Endodermal cell (in vitro differentiated cells): Measurements from ENCODE around the gene ASCC3. TPM values are rescaled to one million over a fixed set of nuclear protein-coding genes. Genes with fewer than 3 reads are reported as not detected.

Experiments used
- DNase-seq: peaks from one replicate; pipeline ENCODE4 v3.0.0-alpha.2; 2017
- H3K27ac ChIP-seq: 2 replicates; pipeline ENCODE4 v1.5.1; 2013; ENCODE audit warnings: mild to moderate bottlenecking, low read depth, low read length, moderate library complexity
- H3K27me3 ChIP-seq: 2 replicates; pipeline ENCODE4 v1.6.1; 2013; ENCODE audit warnings: mild to moderate bottlenecking, low read length, moderate library complexity; ENCODE audit not compliant: insufficient read depth, control insufficient read depth, poor library complexity, severe bottlenecking
- H3K36me3 ChIP-seq: 2 replicates; pipeline ENCODE4 v1.7.0; 2013; ENCODE audit warnings: mild to moderate bottlenecking, low read length, moderate library complexity; ENCODE audit not compliant: control insufficient read depth, insufficient read depth
- H3K4me1 ChIP-seq: one replicate; pipeline ENCODE4 v1.7.0; 2013; ENCODE audit warnings: low read length; ENCODE audit not compliant: control insufficient read depth, insufficient read depth
- H3K4me3 ChIP-seq: 2 replicates; pipeline ENCODE4 v1.5.1; 2013; ENCODE audit warnings: mild to moderate bottlenecking, low read length, moderate library complexity
- H3K9ac ChIP-seq: 2 replicates; pipeline ENCODE4 v1.6.1; 2013; ENCODE audit warnings: mild to moderate bottlenecking, low read length, moderate library complexity; ENCODE audit not compliant: poor library complexity, severe bottlenecking; ENCODE audit errors: extremely low read depth
- H3K9me3 ChIP-seq: 2 replicates; pipeline ENCODE4 v1.6.1; 2013; ENCODE audit warnings: mild to moderate bottlenecking, low read length, moderate library complexity; ENCODE audit not compliant: control insufficient read depth
- H3K27ac Mint-ChIP-seq: 2 replicates; pipeline ENCODE4 v1.8.0; 2020; ENCODE audit warnings: mixed read lengths
- H3K27me3 Mint-ChIP-seq: 2 replicates; pipeline ENCODE4 v1.8.0; 2021; ENCODE audit warnings: mild to moderate bottlenecking, mixed read lengths; ENCODE audit not compliant: insufficient read depth
- H3K36me3 Mint-ChIP-seq: 2 replicates; pipeline ENCODE4 v1.8.0; 2020; ENCODE audit warnings: low read depth, mixed read lengths
- H3K4me1 Mint-ChIP-seq: 2 replicates; pipeline ENCODE4 v1.8.0; 2020; ENCODE audit warnings: mixed read lengths
- H3K4me3 Mint-ChIP-seq: 2 replicates; pipeline ENCODE4 v1.8.0; 2020; ENCODE audit warnings: mild to moderate bottlenecking, moderate library complexity, mixed read lengths
- H3K9me3 Mint-ChIP-seq: 2 replicates; pipeline ENCODE4 v1.8.0; 2020; ENCODE audit warnings: mild to moderate bottlenecking, mixed read lengths
- WGBS, 2 experiments: methylation state at CpG; one replicate each; pipeline versions ENCODE4 v1.1.5 to v1.1.7; 2013; ENCODE audit warnings: missing lambda C conversion rate in 2 of 2, mixed read lengths in 1 of 2; ENCODE audit not compliant: insufficient coverage in 1 of 2, insufficient read length in 1 of 2; 5-methylcytosine and 5-hydroxymethylcytosine counted together
- total RNA-seq, 2 donors: library from RNA; stranded (reverse); fragmentation: NEBNext Ultra II Directional in 1 of 2; extraction: Animal tissue kit (Norgen Biotek cat#: 25700) in 1 of 2; gene quantifications; 2 replicates in 1 of 2; 3 replicates in 1 of 2; pipeline ENCODE4 v1.2.1, GENCODE V29; 2021
- TF ChIP-seq, protein P1 (sequence below): fragments of 200-600 bp; sonication (generic); conservative IDR thresholded peaks from 2 replicates; pipeline ENCODE4 v1.5.0; 2021; ENCODE audit warnings: antibody characterized with exemption, mild to moderate bottlenecking

The ASCC3 gene
- total RNA-seq, 2 donors from 2014 or later, result 40.0 to 41.1 TPM

DNA sequence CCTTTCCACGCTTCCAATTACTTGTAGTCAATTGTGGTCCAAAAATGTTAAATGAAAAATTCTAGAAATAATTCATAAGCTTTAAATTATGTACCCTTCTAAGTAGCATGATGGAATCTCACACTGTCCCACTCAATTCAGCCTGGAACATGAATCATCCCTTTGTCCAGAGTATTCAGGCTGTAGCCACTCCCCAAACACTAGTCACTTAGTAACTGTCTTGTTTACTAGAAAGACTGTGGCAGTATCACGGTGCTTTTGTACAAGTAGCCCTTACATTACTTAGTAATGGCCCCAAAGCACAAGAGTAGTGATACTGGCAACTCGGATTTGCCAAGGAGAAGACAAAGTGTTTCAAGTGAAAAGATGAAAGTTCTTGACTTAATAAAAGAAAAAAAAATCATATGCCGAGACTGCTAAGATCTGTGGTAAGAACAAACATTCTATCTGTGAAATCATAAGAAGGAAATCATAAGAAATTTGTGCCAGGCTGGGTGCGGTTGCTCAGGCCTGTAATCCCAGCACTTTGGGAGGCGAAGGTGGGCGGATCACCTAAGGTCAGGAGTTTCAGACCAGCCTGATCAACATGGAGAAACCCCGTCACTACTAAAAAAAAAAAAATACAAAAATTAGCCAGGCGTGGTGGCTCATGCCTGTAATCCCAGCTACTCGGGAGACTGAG, 247.9 kb downstream of the ASCC3 start:
- 84 to 88% methylated on average over 7 to 10 of the region's 10 CpGs for WGBS, 2 experiments
- Mint-ChIP-seq H3K4me3 (no peak overlapping the region), H3K4me1 (no peaks in the 10 kb centered on the region), H3K27ac (peak overlapping the region; percentile 16), H3K27me3 (no peaks in the 10 kb centered on the region), H3K9me3 (no peaks in the 10 kb centered on the region), H3K36me3 (peaks cover 14% of the 10 kb centered on the region)
- H3K27ac ChIP-seq, result no peak overlapping the region
- H3K27me3 ChIP-seq, result no peaks in the 10 kb centered on the region
- H3K9ac ChIP-seq, result no peak overlapping the region
- H3K4me3 ChIP-seq, result no peak overlapping the region
- no peak for DNase-seq
- TF ChIP-seq, protein P1, sequence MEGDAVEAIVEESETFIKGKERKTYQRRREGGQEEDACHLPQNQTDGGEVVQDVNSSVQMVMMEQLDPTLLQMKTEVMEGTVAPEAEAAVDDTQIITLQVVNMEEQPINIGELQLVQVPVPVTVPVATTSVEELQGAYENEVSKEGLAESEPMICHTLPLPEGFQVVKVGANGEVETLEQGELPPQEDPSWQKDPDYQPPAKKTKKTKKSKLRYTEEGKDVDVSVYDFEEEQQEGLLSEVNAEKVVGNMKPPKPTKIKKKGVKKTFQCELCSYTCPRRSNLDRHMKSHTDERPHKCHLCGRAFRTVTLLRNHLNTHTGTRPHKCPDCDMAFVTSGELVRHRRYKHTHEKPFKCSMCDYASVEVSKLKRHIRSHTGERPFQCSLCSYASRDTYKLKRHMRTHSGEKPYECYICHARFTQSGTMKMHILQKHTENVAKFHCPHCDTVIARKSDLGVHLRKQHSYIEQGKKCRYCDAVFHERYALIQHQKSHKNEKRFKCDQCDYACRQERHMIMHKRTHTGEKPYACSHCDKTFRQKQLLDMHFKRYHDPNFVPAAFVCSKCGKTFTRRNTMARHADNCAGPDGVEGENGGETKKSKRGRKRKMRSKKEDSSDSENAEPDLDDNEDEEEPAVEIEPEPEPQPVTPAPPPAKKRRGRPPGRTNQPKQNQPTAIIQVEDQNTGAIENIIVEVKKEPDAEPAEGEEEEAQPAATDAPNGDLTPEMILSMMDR, result no peak
- no peaks in the 10 kb centered on the region for H3K4me1 ChIP-seq
- H3K9me3 ChIP-seq, result no peaks in the 10 kb centered on the region
- H3K36me3 ChIP-seq, result peaks cover 31% of the 10 kb centered on the region

DNA sequence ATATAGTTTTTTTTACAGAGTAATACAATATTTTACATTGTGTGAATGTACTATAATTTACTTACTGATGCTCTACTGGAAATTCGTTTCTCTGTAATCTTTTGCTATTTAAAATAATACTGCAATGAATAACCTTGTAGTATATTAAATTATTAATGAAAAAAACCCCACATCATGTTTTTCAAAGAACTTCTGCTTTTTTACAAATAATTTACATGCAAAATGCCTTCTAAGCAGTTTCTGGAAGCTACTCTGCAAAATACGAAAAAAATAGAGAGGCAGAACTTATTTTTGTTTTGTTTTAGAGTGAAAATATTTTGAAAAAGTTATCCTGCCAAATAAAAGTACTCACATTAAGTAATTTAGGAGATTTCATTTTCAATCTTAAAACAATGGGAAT, 250.6 kb downstream of the ASCC3 start:
- Histone ChIP-seq H3K9ac (no peak overlapping the region), H3K27ac (no peak overlapping the region), H3K27me3 (no peaks in the 10 kb centered on the region), H3K4me1 (no peaks in the 10 kb centered on the region), H3K36me3 (peaks cover 20% of the 10 kb centered on the region), H3K4me3 (no peak overlapping the region), H3K9me3 (no peaks in the 10 kb centered on the region)
- Mint-ChIP-seq H3K9me3 (no peaks in the 10 kb centered on the region), H3K36me3 (peaks cover 2% of the 10 kb centered on the region), H3K4me3 (no peak overlapping the region), H3K27ac (no peak overlapping the region), H3K4me1 (no peaks in the 10 kb centered on the region), H3K27me3 (no peaks in the 10 kb centered on the region)
- DNase-seq, result no peak
- TF ChIP-seq, protein P1, result no peak
- WGBS, 2 experiments, result 100% methylated on average over 1 of the region's 2 CpGs; no CpG with 5 or more reads in 1 of the 2 experiments

GRCh38 chr6:100627911-100628758, 253.0 kb downstream of the ASCC3 start:
- Mint-ChIP-seq H3K9me3 (no peaks in the 10 kb centered on the region), H3K27ac (peak overlapping the region; percentile 5), H3K36me3 (peaks cover 2% of the 10 kb centered on the region), H3K4me3 (no peak overlapping the region), H3K27me3 (no peaks in the 10 kb centered on the region), H3K4me1 (no peaks in the 10 kb centered on the region)
- no peak overlapping the region for H3K9ac ChIP-seq
- TF ChIP-seq, protein P1, result no peak
- no peaks in the 10 kb centered on the region for H3K27me3 ChIP-seq
- H3K27ac ChIP-seq, result no peak overlapping the region
- no peak overlapping the region for H3K4me3 ChIP-seq
- WGBS, 2 experiments, result 92% methylated on average over 2 to 3 of the region's 3 CpGs
- H3K4me1 ChIP-seq, result no peaks in the 10 kb centered on the region
- H3K9me3 ChIP-seq, result no peaks in the 10 kb centered on the region
- peaks cover 28% of the 10 kb centered on the region for H3K36me3 ChIP-seq
- DNase-seq, result no peak
